ENCODE measurements around the gene RCC2. TPM values are rescaled to one million over a fixed set of nuclear protein-coding genes. Genes with fewer than 3 reads are reported as not detected.

The RCC2 gene
- total and polyA plus RNA-seq, 2 of the 4 experiments (the other 2 are of a cell fraction): 24.0 to 38.9 TPM

DNA sequence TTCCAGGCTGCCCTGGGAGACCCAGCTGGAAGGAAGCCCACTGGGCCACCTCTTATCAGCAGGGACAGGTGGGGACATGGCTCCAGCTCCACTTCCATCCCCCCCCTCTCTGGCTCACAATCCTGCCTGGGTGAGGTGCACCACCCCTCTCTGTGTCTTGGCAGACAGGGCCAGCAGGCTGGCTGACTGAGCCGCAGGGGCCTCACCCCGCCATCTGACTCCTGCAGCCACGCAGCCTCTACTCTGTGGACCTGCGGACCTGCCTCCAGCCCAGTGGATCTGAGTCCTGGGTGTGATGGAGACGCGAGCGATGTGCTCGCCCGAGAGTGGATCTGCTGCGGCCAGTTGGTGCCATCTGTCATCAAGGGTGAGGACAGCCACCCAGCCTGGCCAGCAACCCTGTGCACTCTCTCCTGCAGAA, 30.1 kb downstream of the RCC2 start:
- Histone ChIP-seq H3K14ac (replicated peaks; ENCODE audit: low read depth, low read length) (no peak overlapping the region), H2BK15ac (ENCODE audit: low read depth, low read length) (no peak overlapping the region), H3K56ac (ENCODE audit: extremely low read depth, insufficient read depth, low read length) (no peak overlapping the region), H3K9me3 (ENCODE audit: control insufficient read depth, insufficient read depth, low read length) (no peaks in the 10 kb centered on the region), H4K8ac (ENCODE audit: low read depth in 2 of 2, low read length in 2 of 2) (no peak overlapping the region), H3K9ac (ENCODE audit: low read depth, low read length) (no peak overlapping the region), H2BK5ac (ENCODE audit: low read depth, low read length, poor library complexity, severe bottlenecking) (no peak overlapping the region), H3K9me1 (ENCODE audit: insufficient read depth, low read length) (peaks cover 2% of the 10 kb centered on the region; the same call in 1 of the 2 replicates), H3K4me2 (ENCODE audit: low read depth, low read length) (no peak overlapping the region), H2BK120ac (ENCODE audit: low read depth, low read length) (no peak overlapping the region), H2AK9ac (replicated peaks; ENCODE audit: low read depth, low read length, poor library complexity) (peak overlapping the region; percentile 28), H3K18ac (ENCODE audit: low read depth, low read length) (no peak overlapping the region), H3K4me1 (ENCODE audit: control insufficient read depth, insufficient read depth, low read length) (peaks cover 4% of the 10 kb centered on the region), H3K36me3 (ENCODE audit: control insufficient read depth, insufficient read depth, low read length) (peaks cover 52% of the 10 kb centered on the region), H3K4me3 (ENCODE audit: insufficient read depth, low read depth, low read length) (no peak overlapping the region), H4K91ac (ENCODE audit: insufficient read depth, low read depth, low read length) (no peak overlapping the region), H2BK20ac (ENCODE audit: low read depth, low read length) (no peak overlapping the region), H2AK5ac (ENCODE audit: low read depth, low read length) (no peak overlapping the region), H3K4ac (ENCODE audit: low read depth, low read length) (no peak overlapping the region), H3K27me3 (ENCODE audit: control insufficient read depth, insufficient read depth, low read length) (no peaks in the 10 kb centered on the region), H3K79me1 (ENCODE audit: low read depth in 1 of 2, low read length in 2 of 2) (peaks cover under 1 to 30% of the 10 kb centered on the region in 2 experiments; a peak in 3 of 4 replicates), H2AFZ (replicated peaks; ENCODE audit: low read length, poor library complexity) (no peak overlapping the region), H3K27ac (ENCODE audit: insufficient read depth, low read length) (no peak overlapping the region), H3K23ac (ENCODE audit: low read depth, low read length) (no peak overlapping the region), H4K5ac (ENCODE audit: low read depth, low read length) (no peak overlapping the region), H4K20me1 (ENCODE audit: insufficient read depth, low read length) (peaks cover 14% of the 10 kb centered on the region)
- no peak for DNase-seq
- 94% methylated on average over 7 of the region's 10 CpGs; no CpG with 5 or more reads in 1 of the 2 experiments for WGBS, 2 experiments (ENCODE audit: extremely low coverage in 2 of 2, insufficient read length in 1 of 2)
- BruUV-seq (replicated peaks): no TSS peak
- POLR2A ChIA-PET (ENCODE audit: unreplicated experiment): no interaction called here
- dilution Hi-C loops (cut with HindIII; ENCODE audit: low sequenced_read_pairs, unreplicated experiment): no loop called here
- in situ Hi-C loops (cut with MboI; ENCODE audit: low sequenced_read_pairs): loop anchor here (5.0 kb wide), 2 partner anchors 282 to 347 kb away; no protein-coding TSS in a partner anchor
- ATAC-seq (ENCODE audit: low read depth): no peak
- intact Hi-C loops (cut with micrococcal nuclease): loop anchor here (5.0 kb wide), 1 partner anchor 172 kb away; no protein-coding TSS in a partner anchor
- CTCF ChIA-PET: no interaction called here
- TF ChIP-seq, protein P1, sequence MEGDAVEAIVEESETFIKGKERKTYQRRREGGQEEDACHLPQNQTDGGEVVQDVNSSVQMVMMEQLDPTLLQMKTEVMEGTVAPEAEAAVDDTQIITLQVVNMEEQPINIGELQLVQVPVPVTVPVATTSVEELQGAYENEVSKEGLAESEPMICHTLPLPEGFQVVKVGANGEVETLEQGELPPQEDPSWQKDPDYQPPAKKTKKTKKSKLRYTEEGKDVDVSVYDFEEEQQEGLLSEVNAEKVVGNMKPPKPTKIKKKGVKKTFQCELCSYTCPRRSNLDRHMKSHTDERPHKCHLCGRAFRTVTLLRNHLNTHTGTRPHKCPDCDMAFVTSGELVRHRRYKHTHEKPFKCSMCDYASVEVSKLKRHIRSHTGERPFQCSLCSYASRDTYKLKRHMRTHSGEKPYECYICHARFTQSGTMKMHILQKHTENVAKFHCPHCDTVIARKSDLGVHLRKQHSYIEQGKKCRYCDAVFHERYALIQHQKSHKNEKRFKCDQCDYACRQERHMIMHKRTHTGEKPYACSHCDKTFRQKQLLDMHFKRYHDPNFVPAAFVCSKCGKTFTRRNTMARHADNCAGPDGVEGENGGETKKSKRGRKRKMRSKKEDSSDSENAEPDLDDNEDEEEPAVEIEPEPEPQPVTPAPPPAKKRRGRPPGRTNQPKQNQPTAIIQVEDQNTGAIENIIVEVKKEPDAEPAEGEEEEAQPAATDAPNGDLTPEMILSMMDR (conservative IDR thresholded peaks at IDR 0.05; ENCODE audit: low read depth, low read length): no peak
- TF ChIP-seq MAFK (IDR thresholded peaks at IDR 0.05; ENCODE audit: low read depth, low read length) (no peak), POLR2A (IDR thresholded peaks at IDR 0.05; ENCODE audit: low read depth, low read length) (no peak), NFE2L2 (IDR thresholded peaks at IDR 0.05; ENCODE audit: low read depth, low read length) (no peak), SMC3 (IDR thresholded peaks at IDR 0.05; ENCODE audit: low read depth, low read length) (no peak), BHLHE40 (IDR thresholded peaks at IDR 0.05; ENCODE audit: low read depth, low read length) (no peak), CEBPB (IDR thresholded peaks at IDR 0.05; ENCODE audit: low read depth, low read length) (no peak), FOS (IDR thresholded peaks at IDR 0.05; ENCODE audit: low read depth, low read length) (no peak), MAZ (IDR thresholded peaks at IDR 0.05; ENCODE audit: borderline replicate concordance, low read depth, low read length) (no peak), MXI1 (IDR thresholded peaks at IDR 0.05; ENCODE audit: borderline replicate concordance, low read depth, low read length) (no peak), RFX5 (IDR thresholded peaks at IDR 0.05; ENCODE audit: low read depth, low read length) (no peak), CHD1 (IDR thresholded peaks at IDR 0.05; ENCODE audit: low read depth, low read length) (no peak), RAD21 (IDR thresholded peaks at IDR 0.05; ENCODE audit: low read length) (no peak)
- TF ChIP-seq, protein P2, sequence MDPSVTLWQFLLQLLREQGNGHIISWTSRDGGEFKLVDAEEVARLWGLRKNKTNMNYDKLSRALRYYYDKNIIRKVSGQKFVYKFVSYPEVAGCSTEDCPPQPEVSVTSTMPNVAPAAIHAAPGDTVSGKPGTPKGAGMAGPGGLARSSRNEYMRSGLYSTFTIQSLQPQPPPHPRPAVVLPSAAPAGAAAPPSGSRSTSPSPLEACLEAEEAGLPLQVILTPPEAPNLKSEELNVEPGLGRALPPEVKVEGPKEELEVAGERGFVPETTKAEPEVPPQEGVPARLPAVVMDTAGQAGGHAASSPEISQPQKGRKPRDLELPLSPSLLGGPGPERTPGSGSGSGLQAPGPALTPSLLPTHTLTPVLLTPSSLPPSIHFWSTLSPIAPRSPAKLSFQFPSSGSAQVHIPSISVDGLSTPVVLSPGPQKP (IDR thresholded peaks at IDR 0.05; ENCODE audit: borderline replicate concordance, low read depth, low read length): no peak
- TF ChIP-seq, protein P3, sequence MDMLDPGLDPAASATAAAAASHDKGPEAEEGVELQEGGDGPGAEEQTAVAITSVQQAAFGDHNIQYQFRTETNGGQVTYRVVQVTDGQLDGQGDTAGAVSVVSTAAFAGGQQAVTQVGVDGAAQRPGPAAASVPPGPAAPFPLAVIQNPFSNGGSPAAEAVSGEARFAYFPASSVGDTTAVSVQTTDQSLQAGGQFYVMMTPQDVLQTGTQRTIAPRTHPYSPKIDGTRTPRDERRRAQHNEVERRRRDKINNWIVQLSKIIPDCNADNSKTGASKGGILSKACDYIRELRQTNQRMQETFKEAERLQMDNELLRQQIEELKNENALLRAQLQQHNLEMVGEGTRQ (IDR thresholded peaks at IDR 0.05; ENCODE audit: low read depth, low read length): no peak
